ENCODE data around the gene IL1RAPL1.

DNA sequence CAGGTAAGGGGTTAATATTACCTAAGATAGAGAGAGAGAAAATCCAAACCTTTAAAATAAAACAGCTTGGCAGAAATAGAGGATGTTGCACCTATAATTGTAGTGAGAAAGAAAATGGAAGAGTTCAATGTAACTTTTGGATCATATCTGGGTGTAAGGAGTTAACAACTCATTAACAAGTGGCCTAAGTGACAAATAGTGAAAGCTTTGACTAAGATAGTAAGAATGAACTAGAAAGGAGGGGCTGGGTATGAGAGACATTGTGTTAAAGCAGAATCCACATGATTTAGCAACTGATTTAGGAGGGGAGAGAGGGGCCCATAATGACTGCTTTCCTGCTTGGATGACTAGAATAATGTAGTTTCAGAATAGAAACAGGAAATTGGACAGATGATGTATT is 761.0 kb downstream of the IL1RAPL1 start:
- TF ChIP-seq, protein P1, sequence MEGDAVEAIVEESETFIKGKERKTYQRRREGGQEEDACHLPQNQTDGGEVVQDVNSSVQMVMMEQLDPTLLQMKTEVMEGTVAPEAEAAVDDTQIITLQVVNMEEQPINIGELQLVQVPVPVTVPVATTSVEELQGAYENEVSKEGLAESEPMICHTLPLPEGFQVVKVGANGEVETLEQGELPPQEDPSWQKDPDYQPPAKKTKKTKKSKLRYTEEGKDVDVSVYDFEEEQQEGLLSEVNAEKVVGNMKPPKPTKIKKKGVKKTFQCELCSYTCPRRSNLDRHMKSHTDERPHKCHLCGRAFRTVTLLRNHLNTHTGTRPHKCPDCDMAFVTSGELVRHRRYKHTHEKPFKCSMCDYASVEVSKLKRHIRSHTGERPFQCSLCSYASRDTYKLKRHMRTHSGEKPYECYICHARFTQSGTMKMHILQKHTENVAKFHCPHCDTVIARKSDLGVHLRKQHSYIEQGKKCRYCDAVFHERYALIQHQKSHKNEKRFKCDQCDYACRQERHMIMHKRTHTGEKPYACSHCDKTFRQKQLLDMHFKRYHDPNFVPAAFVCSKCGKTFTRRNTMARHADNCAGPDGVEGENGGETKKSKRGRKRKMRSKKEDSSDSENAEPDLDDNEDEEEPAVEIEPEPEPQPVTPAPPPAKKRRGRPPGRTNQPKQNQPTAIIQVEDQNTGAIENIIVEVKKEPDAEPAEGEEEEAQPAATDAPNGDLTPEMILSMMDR (conservative IDR thresholded peaks at IDR 0.05): no peak
- no peak for TF ChIP-seq ZFX (IDR thresholded peaks at IDR 0.05)

Measured in C4-2B (cell line).